HEK293 (cell line): ENCODE measurements around the gene AOAH.

Experiments
- CTCF ChIA-PET: fragments of 350-600 bp; formaldehyde crosslinking; extraction: SDS; loops from one replicate; lab custom pipeline; 2021; ENCODE audit warnings: antibody characterized with exemption; lab: Yijun Ruan, JAX
- POLR2A ChIA-PET: fragments of 300-600 bp; formaldehyde crosslinking; extraction: SDS; loops from one replicate; lab custom pipeline; 2020; ENCODE audit warnings: antibody characterized with exemption, inconsistent platforms; lab: Yijun Ruan, JAX
- H3K27ac ChIP-seq: fragments of 200-500 bp; sonication (Bioruptor generic); 2 replicates; pipeline ENCODE4 v1.5.1; 2014; ENCODE audit warnings: low read depth, low read length, control low read depth, inconsistent platforms; ENCODE audit errors: extremely low read depth
- H3K36me3 ChIP-seq, 2 experiments: fragments of 200-500 bp in 1 of 2; sonication (Bioruptor generic) in 1 of 2; 1 replicate in 1 of 2; 2 replicates in 1 of 2; pipeline ENCODE4 v1.5.1; 2014 to 2017; ENCODE audit warnings: inconsistent platforms in 2 of 2, low read length in 2 of 2; ENCODE audit not compliant: control insufficient read depth in 2 of 2, insufficient read depth in 1 of 2
- H3K4me1 ChIP-seq: fragments of 200-500 bp; sonication (Bioruptor generic); 2 replicates; pipeline ENCODE4 v1.5.1; 2014; ENCODE audit warnings: mild to moderate bottlenecking, low read length, inconsistent platforms; ENCODE audit not compliant: control insufficient read depth, insufficient read depth
- H3K4me3 ChIP-seq: 2 replicates; pipeline ENCODE4 v1.5.1; 2011; ENCODE audit warnings: low read depth, mild to moderate bottlenecking, control low read depth, low read length, moderate library complexity
- H3K9me3 ChIP-seq: fragments of 200-500 bp; sonication (Bioruptor generic); 2 replicates; pipeline ENCODE4 v1.5.1; 2014; ENCODE audit warnings: low read depth, low read length, inconsistent platforms; ENCODE audit not compliant: control insufficient read depth, insufficient read depth
- GFI1B ChIP-seq: fragments of 450-650 bp; formaldehyde crosslinking; IDR thresholded peaks from 2 replicates; pipeline ENCODE4 v1.5.1; 2016; ENCODE audit warnings: missing biosample characterization, missing genetic modification characterization
- KLF16 ChIP-seq: fragments of 450-650 bp; formaldehyde crosslinking; IDR thresholded peaks from 2 replicates; pipeline ENCODE4 v1.5.1; 2017; ENCODE audit warnings: missing biosample characterization, missing genetic modification characterization
- RBAK ChIP-seq: fragments of 450-650 bp; formaldehyde crosslinking; IDR thresholded peaks from 2 replicates; pipeline ENCODE4 v1.5.1; 2016; ENCODE audit warnings: missing biosample characterization, missing genetic modification characterization
- ZNF121 ChIP-seq: fragments of 450-650 bp; formaldehyde crosslinking; IDR thresholded peaks from 2 replicates; pipeline ENCODE4 v1.5.1; 2016; ENCODE audit warnings: missing biosample characterization, missing genetic modification characterization
- ZNF157 ChIP-seq: fragments of 450-650 bp; formaldehyde crosslinking; IDR thresholded peaks from 2 replicates; pipeline ENCODE4 v1.5.1; 2016; ENCODE audit warnings: missing biosample characterization, missing genetic modification characterization
- ZNF335 ChIP-seq: fragments of 450-650 bp; formaldehyde crosslinking; conservative IDR thresholded peaks from 2 replicates; pipeline ENCODE4 v1.5.1; 2016; ENCODE audit warnings: missing biosample characterization, missing genetic modification characterization
- ZNF366 ChIP-seq: fragments of 450-650 bp; formaldehyde crosslinking; conservative IDR thresholded peaks from 2 replicates; pipeline ENCODE4 v1.5.1; 2016; ENCODE audit warnings: missing biosample characterization, missing genetic modification characterization
- ZNF404 ChIP-seq: fragments of 450-650 bp; formaldehyde crosslinking; IDR thresholded peaks from 2 replicates; pipeline ENCODE4 v1.5.1; 2017; ENCODE audit warnings: missing biosample characterization, missing genetic modification characterization
- ZNF555 ChIP-seq: fragments of 450-650 bp; formaldehyde crosslinking; conservative IDR thresholded peaks from 2 replicates; pipeline ENCODE4 v1.5.1; 2017; ENCODE audit warnings: missing biosample characterization, mild to moderate bottlenecking, missing genetic modification characterization, inconsistent platforms
- ZNF658 ChIP-seq: fragments of 450-650 bp; formaldehyde crosslinking; IDR thresholded peaks from 2 replicates; pipeline ENCODE4; 2016; ENCODE audit warnings: missing biosample characterization, missing genetic modification characterization
- ZNF747 ChIP-seq: fragments of 450-650 bp; formaldehyde crosslinking; IDR thresholded peaks from 2 replicates; pipeline ENCODE4 v1.5.1; 2016; ENCODE audit warnings: missing biosample characterization, missing genetic modification characterization
- ZSCAN23 ChIP-seq: fragments of 450-650 bp; formaldehyde crosslinking; IDR thresholded peaks from 2 replicates; pipeline ENCODE4 v1.5.1; 2016; ENCODE audit warnings: missing biosample characterization, missing genetic modification characterization
- TF ChIP-seq, protein P1 (sequence below): fragments of 450-650 bp; formaldehyde crosslinking; IDR thresholded peaks from 2 replicates; pipeline ENCODE4 v1.5.1; 2016; ENCODE audit warnings: missing biosample characterization, missing genetic modification characterization
- TF ChIP-seq, protein P2 (sequence below): fragments of 450-650 bp; formaldehyde crosslinking; IDR thresholded peaks from 2 replicates; pipeline ENCODE4 v1.5.1; 2016; ENCODE audit warnings: missing biosample characterization, missing genetic modification characterization
- TF ChIP-seq, protein P3 (sequence below): fragments of 450-650 bp; formaldehyde crosslinking; IDR thresholded peaks from 2 replicates; pipeline ENCODE4 v1.5.1; 2016; ENCODE audit warnings: missing biosample characterization, missing genetic modification characterization
- TF ChIP-seq, protein P4 (sequence below): fragments of 450-650 bp; formaldehyde crosslinking; conservative IDR thresholded peaks from 2 replicates; pipeline ENCODE4 v1.5.1; 2016; ENCODE audit warnings: low read depth, missing biosample characterization, missing genetic modification characterization

AOAH gene

DNA sequence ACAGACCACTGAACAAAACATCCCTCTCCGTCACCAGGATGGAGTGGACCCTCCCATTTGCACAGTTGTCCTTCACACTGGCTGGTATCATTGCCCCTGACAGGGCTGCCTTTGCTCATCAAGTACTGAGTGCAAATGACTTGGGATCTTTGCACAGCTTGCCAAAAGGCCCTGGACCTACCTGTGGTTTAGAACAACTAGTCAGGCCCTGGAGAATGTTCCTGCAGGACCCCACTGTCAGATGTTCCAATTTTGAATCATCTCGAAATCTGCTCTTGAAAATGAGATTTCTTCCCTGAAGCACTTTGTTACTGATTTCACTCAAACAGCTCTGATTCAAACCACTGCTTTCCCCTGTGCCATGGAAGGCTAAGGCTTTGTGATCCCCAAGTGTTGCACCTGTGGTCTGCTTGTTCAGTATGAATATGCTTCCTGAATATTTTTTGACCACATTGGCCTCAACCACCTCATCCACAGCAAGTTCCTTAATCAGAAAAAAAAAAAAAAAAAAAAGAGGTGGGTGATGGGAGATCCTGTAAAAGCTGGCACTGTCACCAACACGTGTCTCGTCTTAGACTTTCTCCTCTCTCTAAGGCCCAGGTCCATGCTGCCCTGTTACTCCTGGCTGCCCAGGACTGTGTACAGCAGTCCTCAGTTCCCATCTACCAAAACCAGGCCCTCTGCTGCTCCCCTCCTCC, 2.7 kb upstream of the AOAH start:
- H3K4me1 ChIP-seq, result no peaks in the 10 kb centered on the region
- ChIA-PET CTCF (interaction anchor here (0.6 to 1.6 kb wide), 2 partner anchors 20 to 239 kb away, joined by 4 to 6 read pairs; no protein-coding TSS in a partner anchor), POLR2A (no interaction called here)

DNA sequence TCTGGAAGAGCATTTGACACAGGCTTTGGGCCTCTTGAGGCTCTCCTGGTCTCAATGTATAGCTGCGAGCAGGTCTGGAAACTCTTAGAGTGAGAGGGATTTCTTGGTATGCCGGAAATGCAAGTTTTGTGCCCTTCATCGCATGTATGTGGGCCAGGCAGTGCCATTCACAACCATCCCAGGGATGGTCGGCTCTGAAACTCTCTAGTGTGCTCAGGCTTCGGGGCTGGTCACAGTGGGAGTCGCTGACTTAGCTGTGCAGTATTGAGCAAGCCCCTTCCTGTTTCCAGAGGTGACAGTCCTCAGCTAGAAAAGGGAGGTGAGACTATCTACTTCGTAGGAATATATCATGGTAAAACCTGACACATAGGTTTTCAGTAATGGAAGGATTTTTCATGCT, 2.0 kb upstream of the AOAH start:
- Histone ChIP-seq H3K9me3 (no peaks in the 10 kb centered on the region), H3K36me3 (no peaks in the 10 kb centered on the region), H3K4me3 (no peak overlapping the region), H3K27ac (no peak overlapping the region), H3K4me1 (no peaks in the 10 kb centered on the region)
- POLR2A ChIA-PET, result no interaction called here
- CTCF ChIA-PET, result no interaction called here
- no peak for TF ChIP-seq ZNF747
- no peak for TF ChIP-seq KLF16 (tag by site-specific recombination)
- no peak for TF ChIP-seq ZSCAN23 (tag by site-specific recombination)
- TF ChIP-seq ZNF335 (tag by site-specific recombination), result no peak
- no peak for TF ChIP-seq ZNF658 (tag by site-specific recombination)
- no peak for TF ChIP-seq ZNF157 (tag by site-specific recombination)
- TF ChIP-seq, protein P1, sequence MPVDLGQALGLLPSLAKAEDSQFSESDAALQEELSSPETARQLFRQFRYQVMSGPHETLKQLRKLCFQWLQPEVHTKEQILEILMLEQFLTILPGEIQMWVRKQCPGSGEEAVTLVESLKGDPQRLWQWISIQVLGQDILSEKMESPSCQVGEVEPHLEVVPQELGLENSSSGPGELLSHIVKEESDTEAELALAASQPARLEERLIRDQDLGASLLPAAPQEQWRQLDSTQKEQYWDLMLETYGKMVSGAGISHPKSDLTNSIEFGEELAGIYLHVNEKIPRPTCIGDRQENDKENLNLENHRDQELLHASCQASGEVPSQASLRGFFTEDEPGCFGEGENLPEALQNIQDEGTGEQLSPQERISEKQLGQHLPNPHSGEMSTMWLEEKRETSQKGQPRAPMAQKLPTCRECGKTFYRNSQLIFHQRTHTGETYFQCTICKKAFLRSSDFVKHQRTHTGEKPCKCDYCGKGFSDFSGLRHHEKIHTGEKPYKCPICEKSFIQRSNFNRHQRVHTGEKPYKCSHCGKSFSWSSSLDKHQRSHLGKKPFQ (tag by site-specific recombination), result no peak
- TF ChIP-seq, protein P2, sequence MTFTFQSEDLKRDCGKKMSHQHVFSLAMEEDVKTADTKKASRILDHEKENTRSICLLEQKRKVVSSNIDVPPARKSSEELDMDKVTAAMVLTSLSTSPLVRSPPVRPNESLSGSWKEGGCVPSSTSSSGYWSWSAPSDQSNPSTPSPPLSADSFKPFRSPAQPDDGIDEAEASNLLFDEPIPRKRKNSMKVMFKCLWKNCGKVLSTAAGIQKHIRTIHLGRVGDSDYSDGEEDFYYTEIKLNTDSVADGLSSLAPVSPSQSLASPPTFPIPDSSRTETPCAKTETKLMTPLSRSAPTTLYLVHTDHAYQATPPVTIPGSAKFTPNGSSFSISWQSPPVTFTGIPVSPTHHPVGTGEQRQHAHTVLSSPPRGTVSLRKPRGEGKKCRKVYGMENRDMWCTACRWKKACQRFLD, result no peak
- TF ChIP-seq, protein P3, sequence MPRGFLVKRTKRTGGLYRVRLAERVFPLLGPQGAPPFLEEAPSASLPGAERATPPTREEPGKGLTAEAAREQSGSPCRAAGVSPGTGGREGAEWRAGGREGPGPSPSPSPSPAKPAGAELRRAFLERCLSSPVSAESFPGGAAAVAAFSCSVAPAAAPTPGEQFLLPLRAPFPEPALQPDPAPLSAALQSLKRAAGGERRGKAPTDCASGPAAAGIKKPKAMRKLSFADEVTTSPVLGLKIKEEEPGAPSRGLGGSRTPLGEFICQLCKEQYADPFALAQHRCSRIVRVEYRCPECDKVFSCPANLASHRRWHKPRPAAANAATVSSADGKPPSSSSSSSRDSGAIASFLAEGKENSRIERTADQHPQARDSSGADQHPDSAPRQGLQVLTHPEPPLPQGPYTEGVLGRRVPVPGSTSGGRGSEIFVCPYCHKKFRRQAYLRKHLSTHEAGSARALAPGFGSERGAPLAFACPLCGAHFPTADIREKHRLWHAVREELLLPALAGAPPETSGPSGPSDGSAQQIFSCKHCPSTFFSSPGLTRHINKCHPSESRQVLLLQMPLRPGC (tag by site-specific recombination), result no peak
- TF ChIP-seq, protein P4, sequence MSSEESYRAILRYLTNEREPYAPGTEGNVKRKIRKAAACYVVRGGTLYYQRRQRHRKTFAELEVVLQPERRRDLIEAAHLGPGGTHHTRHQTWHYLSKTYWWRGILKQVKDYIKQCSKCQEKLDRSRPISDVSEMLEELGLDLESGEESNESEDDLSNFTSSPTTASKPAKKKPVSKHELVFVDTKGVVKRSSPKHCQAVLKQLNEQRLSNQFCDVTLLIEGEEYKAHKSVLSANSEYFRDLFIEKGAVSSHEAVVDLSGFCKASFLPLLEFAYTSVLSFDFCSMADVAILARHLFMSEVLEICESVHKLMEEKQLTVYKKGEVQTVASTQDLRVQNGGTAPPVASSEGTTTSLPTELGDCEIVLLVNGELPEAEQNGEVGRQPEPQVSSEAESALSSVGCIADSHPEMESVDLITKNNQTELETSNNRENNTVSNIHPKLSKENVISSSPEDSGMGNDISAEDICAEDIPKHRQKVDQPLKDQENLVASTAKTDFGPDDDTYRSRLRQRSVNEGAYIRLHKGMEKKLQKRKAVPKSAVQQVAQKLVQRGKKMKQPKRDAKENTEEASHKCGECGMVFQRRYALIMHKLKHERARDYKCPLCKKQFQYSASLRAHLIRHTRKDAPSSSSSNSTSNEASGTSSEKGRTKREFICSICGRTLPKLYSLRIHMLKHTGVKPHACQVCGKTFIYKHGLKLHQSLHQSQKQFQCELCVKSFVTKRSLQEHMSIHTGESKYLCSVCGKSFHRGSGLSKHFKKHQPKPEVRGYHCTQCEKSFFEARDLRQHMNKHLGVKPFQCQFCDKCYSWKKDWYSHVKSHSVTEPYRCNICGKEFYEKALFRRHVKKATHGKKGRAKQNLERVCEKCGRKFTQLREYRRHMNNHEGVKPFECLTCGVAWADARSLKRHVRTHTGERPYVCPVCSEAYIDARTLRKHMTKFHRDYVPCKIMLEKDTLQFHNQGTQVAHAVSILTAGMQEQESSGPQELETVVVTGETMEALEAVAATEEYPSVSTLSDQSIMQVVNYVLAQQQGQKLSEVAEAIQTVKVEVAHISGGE (tag by site-specific recombination), result no peak
- no peak for TF ChIP-seq RBAK (tag by site-specific recombination)
- no peak for TF ChIP-seq ZNF121 (tag by site-specific recombination)
- TF ChIP-seq ZNF404 (tag by site-specific recombination), result no peak
- no peak for TF ChIP-seq ZNF366 (tag by site-specific recombination)
- no peak for TF ChIP-seq GFI1B (tag by site-specific recombination)

More for the DNA sequence above, 2.7 kb upstream of the AOAH start:
- TF ChIP-seq ZNF555 (tag by site-specific recombination), result no peak
- Histone ChIP-seq H3K36me3 (no peaks in the 10 kb centered on the region), H3K4me3 (no peak overlapping the region), H3K27ac (no peak overlapping the region), H3K9me3 (no peaks in the 10 kb centered on the region)
